Bronchial epithelial cell (primary cell): ENCODE measurements around the gene UPK3A. TPM values are rescaled to one million over a fixed set of nuclear protein-coding genes. Genes with fewer than 3 reads are reported as not detected.

Experiments used
- DNase-seq: peaks from one replicate; pipeline ENCODE4 v3.0.0-alpha.2; 2010; ENCODE audit warnings: low read depth
- FAIRE-seq: peaks from 2 replicates; lab custom pipeline; 2011; peaks lifted over from hg19 to GRCh38; lab: Jason Lieb, UNC
- H3K27me3 ChIP-seq: 2 replicates; pipeline ENCODE4 v1.5.1; 2011; ENCODE audit warnings: low read length; ENCODE audit not compliant: control insufficient read depth, insufficient read depth
- H3K36me3 ChIP-seq: 2 replicates; pipeline ENCODE4 v1.5.1; 2011; ENCODE audit warnings: low read length; ENCODE audit not compliant: control insufficient read depth, insufficient read depth
- H3K4me3 ChIP-seq: 2 replicates; pipeline ENCODE4 v1.5.1; 2011; ENCODE audit warnings: mild to moderate bottlenecking, low read depth, low read length, control low read depth
- total RNA-seq: library from RNA; depleted of rRNA; stranded (reverse); fragments of >200 nt; gene quantifications from 2 replicates; pipeline ENCODE4 v1.2.1, GENCODE V29; 2014
- TF ChIP-seq, protein P1 (sequence below): IDR thresholded peaks from 2 replicates; pipeline ENCODE4 v1.5.1; 2011; ENCODE audit warnings: mild to moderate bottlenecking, moderate library complexity, low read length, control low read depth, inconsistent platforms; ENCODE audit not compliant: insufficient read depth, severe bottlenecking

UPK3A gene
- total RNA-seq, 1 donor from 2014 or later, result not detected

DNA sequence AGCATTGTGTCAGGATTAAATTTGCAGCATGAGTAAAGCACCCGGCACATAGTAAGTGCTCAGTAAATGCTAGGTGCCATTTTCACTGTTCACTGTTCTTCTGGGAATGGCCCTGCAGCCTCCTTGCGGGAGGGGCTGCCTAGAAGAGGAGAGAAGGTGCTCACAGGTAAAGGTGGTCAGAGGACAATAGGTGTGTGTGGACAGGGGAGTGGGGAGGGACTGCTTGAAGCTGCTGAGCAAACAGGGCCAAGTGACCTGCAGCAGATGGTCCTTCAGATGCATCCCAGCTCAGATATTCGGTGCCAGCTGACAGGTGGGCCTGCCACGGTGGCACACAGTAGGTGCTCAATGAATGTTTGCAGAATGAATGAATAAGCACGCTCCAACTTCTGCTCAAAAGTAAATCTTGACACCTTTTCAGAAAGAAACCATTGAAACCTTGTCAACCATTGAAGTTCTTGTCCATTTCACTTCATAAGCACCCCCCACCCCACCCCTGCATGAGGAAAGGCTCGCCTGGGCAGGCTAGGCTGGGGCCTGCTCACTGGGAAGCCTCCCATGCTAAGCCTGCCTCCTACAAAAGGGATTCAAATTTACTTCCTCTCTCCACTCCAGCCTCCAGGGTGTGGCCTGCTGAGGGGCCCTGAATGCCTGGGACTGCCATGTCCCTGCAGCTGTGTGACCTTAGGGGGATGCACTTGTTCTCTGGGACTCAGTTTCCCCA lies 45.6 kb upstream of the UPK3A start:
- peak overlapping the region; percentile 85 for H3K4me3 ChIP-seq
- FAIRE-seq (peak; percentile 93), DNase-seq (no peak)

DNA sequence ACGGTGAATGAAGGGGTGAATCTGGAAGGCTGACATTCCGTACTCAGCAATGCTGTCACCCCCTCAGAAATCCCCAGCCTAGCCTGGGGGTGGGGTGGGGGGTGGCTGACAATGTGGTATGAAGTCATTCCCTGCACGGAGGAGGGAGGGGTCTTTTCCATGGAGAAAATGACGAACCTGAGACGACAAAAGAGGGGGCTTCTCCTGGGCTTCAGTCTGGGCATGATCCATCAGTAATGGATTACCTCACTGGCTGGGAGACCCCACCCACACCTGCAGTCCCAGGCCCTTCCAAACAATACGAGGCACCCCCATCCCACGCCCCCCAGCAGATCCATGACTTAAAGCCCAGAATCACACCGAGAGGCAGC lies 45.1 kb upstream of the UPK3A start:
- DNase-seq (no peak), FAIRE-seq (no peak)
- H3K27me3 ChIP-seq, result no peaks in the 10 kb centered on the region
- peak overlapping the region; percentile 85 for H3K4me3 ChIP-seq
- TF ChIP-seq, protein P1, sequence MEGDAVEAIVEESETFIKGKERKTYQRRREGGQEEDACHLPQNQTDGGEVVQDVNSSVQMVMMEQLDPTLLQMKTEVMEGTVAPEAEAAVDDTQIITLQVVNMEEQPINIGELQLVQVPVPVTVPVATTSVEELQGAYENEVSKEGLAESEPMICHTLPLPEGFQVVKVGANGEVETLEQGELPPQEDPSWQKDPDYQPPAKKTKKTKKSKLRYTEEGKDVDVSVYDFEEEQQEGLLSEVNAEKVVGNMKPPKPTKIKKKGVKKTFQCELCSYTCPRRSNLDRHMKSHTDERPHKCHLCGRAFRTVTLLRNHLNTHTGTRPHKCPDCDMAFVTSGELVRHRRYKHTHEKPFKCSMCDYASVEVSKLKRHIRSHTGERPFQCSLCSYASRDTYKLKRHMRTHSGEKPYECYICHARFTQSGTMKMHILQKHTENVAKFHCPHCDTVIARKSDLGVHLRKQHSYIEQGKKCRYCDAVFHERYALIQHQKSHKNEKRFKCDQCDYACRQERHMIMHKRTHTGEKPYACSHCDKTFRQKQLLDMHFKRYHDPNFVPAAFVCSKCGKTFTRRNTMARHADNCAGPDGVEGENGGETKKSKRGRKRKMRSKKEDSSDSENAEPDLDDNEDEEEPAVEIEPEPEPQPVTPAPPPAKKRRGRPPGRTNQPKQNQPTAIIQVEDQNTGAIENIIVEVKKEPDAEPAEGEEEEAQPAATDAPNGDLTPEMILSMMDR, result no peak
- H3K36me3 ChIP-seq, result peaks cover 24% of the 10 kb centered on the region

More for the DNA sequence above, 45.6 kb upstream of the UPK3A start:
- no peaks in the 10 kb centered on the region for H3K27me3 ChIP-seq
- peaks cover 24% of the 10 kb centered on the region for H3K36me3 ChIP-seq
- TF ChIP-seq, protein P1, result no peak

DNA sequence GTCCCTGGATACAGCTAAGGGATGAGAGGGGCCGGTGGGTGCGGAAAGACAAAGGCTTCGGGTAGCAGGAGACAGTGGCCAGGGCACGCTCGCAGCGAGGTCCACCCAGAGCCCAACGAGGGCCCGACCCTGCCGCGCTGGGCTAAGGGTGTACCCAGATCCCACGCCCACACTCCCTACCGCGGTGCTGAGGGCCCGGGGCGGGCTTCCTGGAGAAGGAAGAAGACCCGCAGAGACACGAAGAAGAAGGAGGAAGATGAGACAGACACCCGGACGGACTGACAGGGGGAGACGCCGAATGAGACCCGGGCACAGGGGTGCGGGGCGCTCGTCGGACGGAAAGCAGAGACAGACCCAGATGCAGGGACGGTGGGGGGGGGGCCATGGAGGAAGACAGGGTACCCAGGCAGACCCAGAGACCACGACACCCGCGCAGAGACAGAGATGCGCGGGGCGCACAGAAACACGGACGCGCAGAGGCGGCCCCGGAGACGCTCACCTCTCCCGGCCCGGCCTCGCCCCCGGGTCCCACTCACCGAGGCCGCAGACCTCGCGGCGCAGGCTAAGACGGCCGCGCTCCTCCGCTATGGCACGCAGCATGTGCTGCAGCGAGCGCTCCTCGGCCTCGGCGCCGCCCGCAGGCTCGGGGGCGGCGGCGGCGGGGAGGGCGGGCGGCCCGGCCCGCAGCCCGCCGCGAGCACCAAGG lies 44.5 kb upstream of the UPK3A start:
- Histone ChIP-seq H3K4me3 (peak overlapping the region; percentile 85), H3K36me3 (peaks cover 20% of the 10 kb centered on the region), H3K27me3 (no peaks in the 10 kb centered on the region)
- FAIRE-seq, result no peak
- TF ChIP-seq, protein P1, result no peak
- DNase-seq, result no peak

DNA sequence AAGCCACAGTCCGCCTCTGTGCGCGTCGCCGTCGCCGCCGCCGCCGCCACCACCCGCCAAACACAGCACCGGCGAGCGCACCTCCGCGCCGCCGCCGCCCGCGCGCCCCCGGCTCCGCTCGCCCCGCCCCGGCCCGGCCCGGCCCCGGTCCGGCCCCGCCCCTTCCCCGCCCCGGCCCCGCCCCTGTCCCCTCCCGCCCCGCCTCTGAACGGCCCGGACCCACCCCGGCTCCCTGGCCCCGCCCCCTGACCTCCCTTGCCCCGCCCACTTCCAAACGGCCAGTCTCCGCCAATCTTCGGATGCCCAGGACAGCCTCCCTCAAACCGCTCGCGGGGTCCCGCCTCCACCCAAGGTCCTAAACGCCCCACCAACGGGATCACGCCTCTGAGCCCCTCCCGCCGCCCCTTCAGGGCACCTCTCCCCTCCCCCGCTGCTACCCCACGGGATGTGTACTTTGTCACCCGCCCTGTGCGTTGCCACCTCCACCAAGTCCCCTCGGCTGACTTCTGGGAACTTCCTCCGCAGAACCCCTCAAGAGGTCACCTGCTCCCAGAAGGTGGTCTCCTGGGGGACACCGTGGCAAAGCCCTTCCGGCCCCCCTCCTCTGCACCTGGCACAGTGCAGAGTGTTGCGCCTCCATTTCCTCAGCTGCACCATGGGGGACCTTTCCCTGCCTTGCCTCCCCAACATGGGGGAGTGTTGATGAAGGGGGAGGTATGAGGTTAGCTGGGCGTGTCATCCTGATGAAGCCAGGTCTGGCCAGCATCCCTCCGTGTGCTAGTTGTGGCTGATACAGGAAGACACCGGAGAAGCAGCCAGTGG lies 43.7 kb upstream of the UPK3A start, which contains the start of gene KIAA0930:
KIAA0930 (minus strand) TSS at position 85 of the 822 bp plus-strand sequence. CDS start 191 bp downstream, outside the sequence.
- FAIRE-seq (no peak), DNase-seq (no peak)
- Histone ChIP-seq H3K27me3 (no peaks in the 10 kb centered on the region), H3K4me3 (peak within 1 kb of the TSS; percentile 85), H3K36me3 (peaks cover 17% of the 10 kb centered on the region)
- TF ChIP-seq, protein P1, result no peak

DNA sequence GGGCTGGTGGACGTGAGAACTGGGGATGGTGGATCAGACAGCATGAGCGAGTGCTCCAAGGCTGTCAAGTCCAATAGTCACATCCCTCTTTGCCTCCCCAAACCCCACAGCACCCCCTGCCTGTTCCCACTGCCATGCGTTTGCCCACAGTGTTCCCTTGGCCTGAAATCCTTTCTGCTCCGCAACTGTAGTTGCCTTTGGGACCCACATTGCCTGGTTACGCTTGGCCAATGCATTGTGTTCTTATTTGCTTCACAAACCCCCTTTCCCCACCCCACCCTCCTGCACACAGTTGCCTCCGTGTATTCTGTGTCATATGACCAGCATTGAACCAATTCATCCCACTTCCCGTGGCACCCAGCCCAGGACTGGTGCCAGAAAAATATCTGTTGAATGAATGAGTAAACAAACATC lies 42.0 kb upstream of the UPK3A start:
- TF ChIP-seq, protein P1, result peak; percentile 44
- DNase-seq, result peak; percentile 82
- FAIRE-seq, result no peak
- H3K36me3 ChIP-seq, result peaks cover 11% of the 10 kb centered on the region
- no peaks in the 10 kb centered on the region for H3K27me3 ChIP-seq
- H3K4me3 ChIP-seq, result no peak overlapping the region
